HCT116 (cell line): Measurements from ENCODE around the gene BTNL8.

Source experiments
- CEBPB ChIP-seq: IDR thresholded peaks from 2 replicates; pipeline ENCODE4 v1.6.1; 2012; ENCODE audit warnings: low read depth
- POLR2A ChIP-seq: IDR thresholded peaks from 2 replicates; pipeline ENCODE4 v1.7.0; 2011; ENCODE audit warnings: borderline replicate concordance; ENCODE audit not compliant: insufficient read depth, insufficient read length; ENCODE audit errors: extremely low read depth
- TCF7L2 ChIP-seq: IDR thresholded peaks from 2 replicates; pipeline ENCODE4 v1.7.0; 2011; ENCODE audit warnings: borderline replicate concordance, inconsistent platforms; ENCODE audit not compliant: insufficient read depth, insufficient read length; ENCODE audit errors: extremely low read depth
- TF ChIP-seq, protein P1 (sequence below), 3 experiments: fragments of 200-600 bp in 1 of 3; sonication (generic) in 1 of 3; IDR thresholded peaks in 2 of 3; conservative IDR thresholded peaks in 1 of 3; 2 replicates each; pipeline ENCODE4 v1.5.1; 2012 to 2017; ENCODE audit warnings: low read depth in 2 of 3, low read length in 2 of 3, antibody characterized with exemption in 1 of 3, borderline replicate concordance in 1 of 3, control low read depth in 1 of 3, mild to moderate bottlenecking in 1 of 3, mixed read lengths in 1 of 3, mixed run types in 1 of 3, moderate library complexity in 1 of 3; ENCODE audit not compliant: insufficient read depth in 1 of 3

DNA sequence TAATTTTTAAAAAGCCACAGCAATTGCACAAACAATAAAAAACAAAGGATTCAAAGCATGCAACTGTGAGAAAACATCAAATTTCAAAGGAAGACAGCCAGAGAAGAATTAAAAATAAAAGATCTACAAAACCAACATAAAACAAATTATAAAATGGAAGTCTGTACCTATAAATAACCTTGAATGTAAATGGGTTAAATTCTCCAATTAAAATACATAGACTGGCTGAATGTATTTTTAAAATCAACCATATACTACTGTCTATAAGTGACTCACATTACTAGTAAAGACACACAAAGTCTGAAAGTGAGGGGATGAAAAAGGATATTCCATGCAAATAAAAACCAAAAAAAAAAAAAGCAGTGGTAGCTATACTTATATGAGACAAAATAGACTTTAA lies 33.7 kb downstream of the BTNL8 start:
- no peak for TF ChIP-seq TCF7L2
- TF ChIP-seq CEBPB, result no peak
- no peak for TF ChIP-seq POLR2A
- TF ChIP-seq, protein P1, sequence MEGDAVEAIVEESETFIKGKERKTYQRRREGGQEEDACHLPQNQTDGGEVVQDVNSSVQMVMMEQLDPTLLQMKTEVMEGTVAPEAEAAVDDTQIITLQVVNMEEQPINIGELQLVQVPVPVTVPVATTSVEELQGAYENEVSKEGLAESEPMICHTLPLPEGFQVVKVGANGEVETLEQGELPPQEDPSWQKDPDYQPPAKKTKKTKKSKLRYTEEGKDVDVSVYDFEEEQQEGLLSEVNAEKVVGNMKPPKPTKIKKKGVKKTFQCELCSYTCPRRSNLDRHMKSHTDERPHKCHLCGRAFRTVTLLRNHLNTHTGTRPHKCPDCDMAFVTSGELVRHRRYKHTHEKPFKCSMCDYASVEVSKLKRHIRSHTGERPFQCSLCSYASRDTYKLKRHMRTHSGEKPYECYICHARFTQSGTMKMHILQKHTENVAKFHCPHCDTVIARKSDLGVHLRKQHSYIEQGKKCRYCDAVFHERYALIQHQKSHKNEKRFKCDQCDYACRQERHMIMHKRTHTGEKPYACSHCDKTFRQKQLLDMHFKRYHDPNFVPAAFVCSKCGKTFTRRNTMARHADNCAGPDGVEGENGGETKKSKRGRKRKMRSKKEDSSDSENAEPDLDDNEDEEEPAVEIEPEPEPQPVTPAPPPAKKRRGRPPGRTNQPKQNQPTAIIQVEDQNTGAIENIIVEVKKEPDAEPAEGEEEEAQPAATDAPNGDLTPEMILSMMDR (IDR thresholded peaks at IDR 0.05 in 2 of 3, conservative IDR thresholded peaks at IDR 0.05 in 1 of 3; ENCODE audit: borderline replicate concordance in 1 of 3, insufficient read depth in 1 of 3, low read depth in 2 of 3, low read length in 2 of 3), result no peak
